ENCODE measurements around the gene C2CD4C. TPM values are rescaled to one million over a fixed set of nuclear protein-coding genes. Genes with fewer than 3 reads are reported as not detected.

C2CD4C gene
- total RNA-seq, 3 donors from 2014 or later (not counting 1 experiment from before 2014, with no cell fraction given): not detected

- DNase-seq: no peak
- H3K27ac Mint-ChIP-seq: no peak overlapping the region
- WGBS (ENCODE audit: insufficient coverage): 74% methylated on average over 21 of the region's 21 CpGs
- no peak overlapping the region for H3K4me3 Mint-ChIP-seq
- TF ChIP-seq CTCF (IDR thresholded peaks at IDR 0.05): no peak
- H3K9me3 Mint-ChIP-seq: no peaks in the 10 kb centered on the region
- Histone ChIP-seq H3K27ac (ENCODE audit: low read length) (no peak overlapping the region), H3K4me1 (ENCODE audit: control insufficient read depth, insufficient read depth, low read length) (peaks cover 14% of the 10 kb centered on the region), H3K36me3 (ENCODE audit: control insufficient read depth, insufficient read depth, low read length) (no peaks in the 10 kb centered on the region), H3K4me3 (ENCODE audit: low read length) (no peak overlapping the region), H3K27me3 (ENCODE audit: control insufficient read depth, insufficient read depth, low read length) (peaks cover 20% of the 10 kb centered on the region), H3K9me3 (ENCODE audit: control insufficient read depth, insufficient read depth, low read length) (no peaks in the 10 kb centered on the region)
- no peak for ATAC-seq
- intact Hi-C loops (cut with micrococcal nuclease): no loop called here
- H3K27me3 Mint-ChIP-seq (ENCODE audit: low read depth in 2 of 2): peaks cover 8 to 9% of the 10 kb centered on the region in 2 donors
- H3K36me3 Mint-ChIP-seq: no peaks in the 10 kb centered on the region
- peaks cover 5 to 7% of the 10 kb centered on the region in 2 donors for H3K4me1 Mint-ChIP-seq
Measured at GRCh38 chr19:410243-410781, 1.4 kb upstream of the C2CD4C start.

- WGBS (ENCODE audit: insufficient coverage): 6% methylated on average over 20 of the region's 23 CpGs
- Histone ChIP-seq H3K27me3 (ENCODE audit: control insufficient read depth, insufficient read depth, low read length) (peaks cover 20% of the 10 kb centered on the region), H3K36me3 (ENCODE audit: control insufficient read depth, insufficient read depth, low read length) (no peaks in the 10 kb centered on the region), H3K9me3 (ENCODE audit: control insufficient read depth, insufficient read depth, low read length) (no peaks in the 10 kb centered on the region), H3K4me3 (ENCODE audit: low read length) (no peak overlapping the region), H3K4me1 (ENCODE audit: control insufficient read depth, insufficient read depth, low read length) (peaks cover 14% of the 10 kb centered on the region), H3K27ac (ENCODE audit: low read length) (no peak overlapping the region)
- DNase-seq (peak in 1 of 2 donors; percentile 31), ATAC-seq (peak in 1 of 3 donors; percentile 49)
- H3K4me3 Mint-ChIP-seq: peak overlapping the region; percentile 83
- peak overlapping the region in 1 of 2 donors; percentile 56 for H3K27ac Mint-ChIP-seq
- no peaks in the 10 kb centered on the region for H3K36me3 Mint-ChIP-seq
- no peaks in the 10 kb centered on the region for H3K9me3 Mint-ChIP-seq
- intact Hi-C loops (cut with micrococcal nuclease): no loop called here
- no peak for TF ChIP-seq CTCF (IDR thresholded peaks at IDR 0.05)
- H3K27me3 Mint-ChIP-seq (ENCODE audit: low read depth in 2 of 2): peaks cover 8 to 9% of the 10 kb centered on the region in 2 donors
- peaks cover 5 to 7% of the 10 kb centered on the region in 2 donors for H3K4me1 Mint-ChIP-seq
Measured at GRCh38 chr19:409516-410242, 732 bp upstream of the C2CD4C start.

GRCh38 chr19:408441-408901 lies 476 bp downstream of the C2CD4C start:
- Histone ChIP-seq H3K4me3 (ENCODE audit: low read length) (no peak overlapping the region), H3K27ac (ENCODE audit: low read length) (no peak overlapping the region), H3K27me3 (ENCODE audit: control insufficient read depth, insufficient read depth, low read length) (peaks cover 20% of the 10 kb centered on the region), H3K9me3 (ENCODE audit: control insufficient read depth, insufficient read depth, low read length) (no peaks in the 10 kb centered on the region), H3K36me3 (ENCODE audit: control insufficient read depth, insufficient read depth, low read length) (no peaks in the 10 kb centered on the region), H3K4me1 (ENCODE audit: control insufficient read depth, insufficient read depth, low read length) (peaks cover 14% of the 10 kb centered on the region)
- Mint-ChIP-seq H3K4me3 (peak overlapping the region; percentile 50), H3K27me3 (ENCODE audit: low read depth in 2 of 2) (peaks cover 8 to 9% of the 10 kb centered on the region in 2 donors), H3K9me3 (no peaks in the 10 kb centered on the region), H3K4me1 (peaks cover 5 to 7% of the 10 kb centered on the region in 2 donors), H3K27ac (no peak overlapping the region), H3K36me3 (no peaks in the 10 kb centered on the region)
- WGBS (ENCODE audit: insufficient coverage): 3% methylated on average over 26 of the region's 30 CpGs
- ATAC-seq: peak in 1 of 3 donors; percentile 29
- intact Hi-C loops (cut with micrococcal nuclease): no loop called here
- TF ChIP-seq CTCF (IDR thresholded peaks at IDR 0.05): no peak
- no peak for DNase-seq

All from natural killer cell (primary cell).